Measurements from ENCODE around the gene GXYLT1. TPM values are rescaled to one million over a fixed set of nuclear protein-coding genes. Genes with fewer than 3 reads are reported as not detected.
A peak's percentile ranks its signal among the peaks of the same experiment; 100 is the strongest.

The GXYLT1 gene
- total and polyA plus RNA-seq, 2 experiments from 2014 or later = 6.9 to 15.6 TPM

DNA sequence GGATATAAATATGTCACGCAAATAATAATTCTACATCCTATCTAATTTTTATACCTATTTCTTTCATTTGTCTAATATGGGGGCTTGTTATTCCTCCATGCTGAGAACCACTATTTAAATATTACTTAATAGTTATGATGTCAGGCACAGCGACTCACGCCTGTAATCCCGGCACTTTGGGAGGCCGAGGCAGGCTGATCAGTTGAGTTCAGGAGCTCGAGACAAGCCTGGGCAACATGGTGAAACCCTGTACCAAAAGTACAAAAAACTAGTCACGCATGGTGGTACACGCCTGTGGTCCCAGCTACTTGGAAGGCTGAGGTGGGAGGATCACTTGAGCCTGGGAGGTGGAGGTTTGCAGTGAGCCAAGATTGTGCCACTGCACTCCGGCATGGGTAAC is 45.2 kb downstream of the GXYLT1 start:
- TF ChIP-seq, protein P1, sequence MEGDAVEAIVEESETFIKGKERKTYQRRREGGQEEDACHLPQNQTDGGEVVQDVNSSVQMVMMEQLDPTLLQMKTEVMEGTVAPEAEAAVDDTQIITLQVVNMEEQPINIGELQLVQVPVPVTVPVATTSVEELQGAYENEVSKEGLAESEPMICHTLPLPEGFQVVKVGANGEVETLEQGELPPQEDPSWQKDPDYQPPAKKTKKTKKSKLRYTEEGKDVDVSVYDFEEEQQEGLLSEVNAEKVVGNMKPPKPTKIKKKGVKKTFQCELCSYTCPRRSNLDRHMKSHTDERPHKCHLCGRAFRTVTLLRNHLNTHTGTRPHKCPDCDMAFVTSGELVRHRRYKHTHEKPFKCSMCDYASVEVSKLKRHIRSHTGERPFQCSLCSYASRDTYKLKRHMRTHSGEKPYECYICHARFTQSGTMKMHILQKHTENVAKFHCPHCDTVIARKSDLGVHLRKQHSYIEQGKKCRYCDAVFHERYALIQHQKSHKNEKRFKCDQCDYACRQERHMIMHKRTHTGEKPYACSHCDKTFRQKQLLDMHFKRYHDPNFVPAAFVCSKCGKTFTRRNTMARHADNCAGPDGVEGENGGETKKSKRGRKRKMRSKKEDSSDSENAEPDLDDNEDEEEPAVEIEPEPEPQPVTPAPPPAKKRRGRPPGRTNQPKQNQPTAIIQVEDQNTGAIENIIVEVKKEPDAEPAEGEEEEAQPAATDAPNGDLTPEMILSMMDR (IDR thresholded peaks at IDR 0.05; ENCODE audit: low read depth, low read length) = no peak
- no peak overlapping the region for H3K27ac ChIP-seq
- H3K36me3 ChIP-seq = no peaks in the 10 kb centered on the region
- no peak overlapping the region for H3K4me3 ChIP-seq
- no peaks in the 10 kb centered on the region for H3K9me3 ChIP-seq (ENCODE audit: low read depth)
- no peak for DNase-seq (ENCODE audit: low read depth in 1 of 2, low spot score in 1 of 2)
- no peaks in the 10 kb centered on the region for H3K27me3 ChIP-seq
- H3K4me1 ChIP-seq (ENCODE audit: low read depth) = peaks cover 5% of the 10 kb centered on the region

DNA sequence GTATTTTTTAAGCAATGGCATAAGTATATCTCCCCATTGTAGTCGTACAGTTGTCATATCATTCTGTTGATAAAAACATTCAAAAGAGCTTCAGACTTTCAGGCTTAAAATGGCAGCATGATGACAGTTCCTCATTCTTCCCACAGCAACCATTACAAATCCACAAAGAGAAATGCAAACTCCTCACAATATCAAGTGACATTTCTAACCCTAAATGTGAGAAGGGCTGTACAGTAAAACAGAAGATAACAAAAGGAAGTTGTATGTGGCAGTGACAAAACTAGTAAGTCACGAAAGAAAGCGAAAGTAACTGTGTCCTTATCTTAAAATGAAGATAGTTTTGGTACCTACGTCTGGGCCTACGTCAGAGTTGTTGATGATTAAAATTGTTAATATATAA is 46.7 kb downstream of the GXYLT1 start:
- peaks cover 5% of the 10 kb centered on the region for H3K4me1 ChIP-seq (ENCODE audit: low read depth)
- no peak overlapping the region for H3K27ac ChIP-seq
- DNase-seq (ENCODE audit: low read depth in 1 of 2, low spot score in 1 of 2) = peak in 1 of 2 donors; percentile 58
- no peaks in the 10 kb centered on the region for H3K27me3 ChIP-seq
- no peaks in the 10 kb centered on the region for H3K36me3 ChIP-seq
- TF ChIP-seq, protein P1 (IDR thresholded peaks at IDR 0.05; ENCODE audit: low read depth, low read length) = no peak
- no peaks in the 10 kb centered on the region for H3K9me3 ChIP-seq (ENCODE audit: low read depth)
- no peak overlapping the region for H3K4me3 ChIP-seq

DNA sequence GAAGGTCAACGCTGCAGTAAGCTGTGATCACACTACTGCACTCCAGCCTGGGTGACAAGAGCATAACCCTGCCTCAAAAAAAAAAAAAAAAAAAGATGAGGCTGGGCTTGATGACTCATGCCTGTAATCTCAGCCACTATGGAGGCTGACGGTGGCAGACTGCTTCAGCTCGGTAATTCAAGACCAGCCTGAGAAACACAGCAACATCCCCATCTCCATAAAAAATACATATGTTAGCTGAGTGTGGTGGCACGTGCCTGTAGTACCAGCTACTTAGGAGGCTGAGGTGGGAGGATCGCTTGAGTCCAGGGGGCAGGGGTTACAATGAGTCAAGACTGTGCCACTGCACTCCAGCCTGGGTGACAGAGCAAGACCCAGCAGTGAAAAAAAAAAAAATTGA is 50.4 kb downstream of the GXYLT1 start:
- TF ChIP-seq, protein P1 (IDR thresholded peaks at IDR 0.05; ENCODE audit: low read depth, low read length) = no peak
- H3K4me1 ChIP-seq (ENCODE audit: low read depth) = peaks cover 5% of the 10 kb centered on the region
- peak in 1 of 2 donors; percentile 70 for DNase-seq (ENCODE audit: low read depth in 1 of 2, low spot score in 1 of 2)

DNA sequence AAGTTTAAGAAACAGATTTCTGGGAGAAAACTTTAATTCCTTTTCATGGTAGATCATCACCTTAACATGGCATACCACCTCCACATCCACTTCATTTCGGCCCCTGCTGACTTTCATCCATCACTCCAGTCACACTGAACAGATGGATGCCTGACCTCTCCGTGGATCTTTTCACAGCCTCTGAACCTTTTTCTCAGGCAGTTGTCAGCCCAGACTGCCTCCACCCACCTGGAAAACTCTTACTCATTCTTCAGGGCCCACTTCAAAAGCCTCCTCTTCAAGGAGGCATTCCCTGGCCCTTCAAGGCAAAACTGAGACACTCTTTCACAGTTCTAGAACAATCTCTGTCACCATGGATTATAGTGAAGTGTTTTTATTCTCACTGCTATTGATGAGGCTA is 52.9 kb downstream of the GXYLT1 start:
- no peak for DNase-seq (ENCODE audit: low read depth in 1 of 2, low spot score in 1 of 2)
- no peaks in the 10 kb centered on the region for H3K4me1 ChIP-seq (ENCODE audit: low read depth)
- H3K27ac ChIP-seq = no peak overlapping the region
- no peaks in the 10 kb centered on the region for H3K36me3 ChIP-seq
- H3K27me3 ChIP-seq = no peaks in the 10 kb centered on the region
- no peaks in the 10 kb centered on the region for H3K9me3 ChIP-seq (ENCODE audit: low read depth)
- no peak overlapping the region for H3K4me3 ChIP-seq
- TF ChIP-seq, protein P1 (IDR thresholded peaks at IDR 0.05; ENCODE audit: low read depth, low read length) = no peak

More for the DNA sequence above, 50.4 kb downstream of the GXYLT1 start:
- Histone ChIP-seq H3K9me3 (ENCODE audit: low read depth) (no peaks in the 10 kb centered on the region), H3K27me3 (no peaks in the 10 kb centered on the region), H3K36me3 (no peaks in the 10 kb centered on the region), H3K4me3 (no peak overlapping the region), H3K27ac (no peak overlapping the region)

DNA sequence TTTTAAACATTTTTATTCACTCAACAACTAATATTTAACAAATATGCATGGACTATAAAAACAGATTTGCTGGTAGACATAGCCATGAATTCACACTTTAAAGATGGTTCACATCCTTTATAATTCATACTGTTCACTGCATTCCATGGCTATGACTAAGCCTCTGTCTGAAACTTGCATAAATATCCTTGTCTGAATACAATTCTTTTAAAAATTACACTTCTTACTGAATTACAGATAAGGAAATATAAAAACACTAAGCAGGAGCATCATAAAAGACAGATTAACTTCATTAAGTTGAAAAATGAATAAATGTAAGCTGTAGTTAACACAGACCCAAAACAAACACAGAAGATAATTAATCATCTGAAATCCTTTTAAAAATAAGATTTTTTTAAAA is 53.8 kb downstream of the GXYLT1 start:
- Histone ChIP-seq H3K9me3 (ENCODE audit: low read depth) (no peaks in the 10 kb centered on the region), H3K4me1 (ENCODE audit: low read depth) (no peaks in the 10 kb centered on the region), H3K27ac (no peak overlapping the region), H3K4me3 (no peak overlapping the region), H3K36me3 (no peaks in the 10 kb centered on the region), H3K27me3 (no peaks in the 10 kb centered on the region)
- peak in 1 of 2 donors; percentile 67 for DNase-seq (ENCODE audit: low read depth in 1 of 2, low spot score in 1 of 2)
- TF ChIP-seq, protein P1 (IDR thresholded peaks at IDR 0.05; ENCODE audit: low read depth, low read length) = no peak

DNA sequence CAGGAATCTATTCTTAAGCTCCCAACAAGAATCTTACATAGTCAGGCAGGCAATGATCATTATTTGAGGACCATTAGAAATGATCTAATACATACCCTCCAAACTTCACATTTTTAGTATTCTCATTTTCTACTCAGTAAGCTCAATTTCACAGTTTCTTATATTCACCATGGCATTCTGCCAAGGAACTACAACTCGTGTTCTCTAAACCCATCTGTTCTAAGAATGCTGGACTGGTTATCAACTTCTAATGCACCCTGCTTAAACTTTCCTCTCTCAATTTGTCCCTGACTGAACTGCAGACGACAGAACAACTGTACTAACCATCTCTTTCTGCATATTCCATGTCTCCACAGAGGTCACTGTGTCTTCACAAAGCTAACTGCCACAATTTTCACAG is 58.6 kb downstream of the GXYLT1 start:
- Histone ChIP-seq H3K4me3 (no peak overlapping the region), H3K4me1 (ENCODE audit: low read depth) (no peaks in the 10 kb centered on the region), H3K27ac (no peak overlapping the region), H3K9me3 (ENCODE audit: low read depth) (no peaks in the 10 kb centered on the region), H3K36me3 (no peaks in the 10 kb centered on the region), H3K27me3 (no peaks in the 10 kb centered on the region)
- TF ChIP-seq, protein P1 (IDR thresholded peaks at IDR 0.05; ENCODE audit: low read depth, low read length) = no peak
- DNase-seq (ENCODE audit: low read depth in 1 of 2, low spot score in 1 of 2) = peak in 1 of 2 donors; percentile 63

Data from cardiac muscle cell (in vitro differentiated cells and primary cell).